ENCODE results near the gene IRF2BP2.
"Not testable (repeated sequence)": the region's sequence is repeated elsewhere in the genome, so short reads cannot be mapped to it uniquely, and the experiment has no call there.

The IRF2BP2 gene

GRCh38 chr1:234600418-234601281, 9.3 kb downstream of the IRF2BP2 start:
- DNase-seq (ENCODE audit: low read depth): no peak

- no peak for DNase-seq (ENCODE audit: low read depth)
Observed at GRCh38 chr1:234599617-234600417, 10.2 kb downstream of the IRF2BP2 start.

DNA sequence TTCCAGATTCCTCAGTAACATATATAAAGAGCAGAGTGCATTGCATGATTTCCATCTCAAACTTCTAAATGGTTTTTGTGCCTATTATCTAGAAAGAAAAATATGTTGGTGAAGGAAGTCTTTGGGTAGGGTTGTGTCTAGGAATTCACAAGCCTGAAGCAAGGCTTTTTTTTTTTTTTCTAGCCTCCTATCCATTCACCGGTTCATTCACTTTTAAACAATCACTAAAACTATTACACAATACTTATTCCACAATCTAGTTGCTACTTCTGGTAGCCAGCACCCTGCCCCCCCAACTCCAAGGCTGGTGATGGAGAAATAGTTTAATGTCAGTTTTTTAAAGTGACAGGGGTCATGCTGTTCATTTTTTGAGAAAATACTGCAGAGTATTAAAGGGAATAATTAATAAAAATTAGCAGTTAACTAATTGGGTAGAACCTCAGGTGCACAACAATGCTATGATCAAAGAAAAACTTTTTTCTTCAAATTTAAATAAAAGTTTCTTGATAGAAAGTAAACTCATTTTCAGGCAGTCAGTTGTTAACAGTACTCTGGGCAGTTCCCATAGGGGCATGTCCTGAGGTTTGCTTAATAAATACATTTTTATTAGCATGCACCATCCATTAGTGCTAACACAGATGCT, 10.9 kb downstream of the IRF2BP2 start:
- no peak for DNase-seq (ENCODE audit: low read depth)

DNA sequence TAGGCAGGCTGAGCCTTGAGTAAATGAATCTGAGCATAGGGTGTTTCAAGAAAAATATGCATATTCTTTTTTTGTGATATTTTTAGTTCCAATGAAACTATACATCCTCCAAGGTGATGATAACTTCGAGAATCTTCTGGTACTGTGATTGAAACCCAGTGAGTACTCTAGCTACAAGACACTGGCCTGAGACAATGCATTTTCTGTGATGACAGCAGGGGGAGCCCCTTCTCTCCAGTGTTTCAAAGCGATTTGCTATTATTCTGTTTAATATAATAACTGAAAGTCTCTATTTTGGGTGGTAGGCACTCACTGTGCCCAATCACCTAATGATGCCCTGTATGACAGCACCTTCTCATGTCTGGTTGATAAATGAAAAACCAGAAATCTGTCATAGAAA, 12.1 kb downstream of the IRF2BP2 start:
- no peak for DNase-seq (ENCODE audit: low read depth)

- DNase-seq (ENCODE audit: low read depth): no peak
Observed at GRCh38 chr1:234595899-234596298, 14.1 kb downstream of the IRF2BP2 start.

DNA sequence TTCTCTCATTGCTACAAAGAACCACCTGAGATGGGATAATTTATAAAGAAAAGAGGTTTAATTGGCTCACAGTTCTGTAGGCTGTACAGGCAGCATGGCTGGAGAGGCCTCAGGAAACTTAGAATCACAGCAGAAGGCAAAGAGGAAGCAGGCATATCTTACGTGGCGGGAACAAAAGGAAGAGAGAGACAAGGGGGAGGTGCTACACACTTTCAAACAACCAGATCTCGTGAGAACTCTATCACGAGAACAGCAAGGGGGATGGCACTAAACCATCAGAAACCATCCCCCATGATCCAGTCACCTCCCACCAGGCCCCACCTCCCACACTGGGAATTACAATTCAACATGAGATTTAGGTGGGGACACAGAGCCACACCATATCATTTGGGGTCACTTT, 15.4 kb downstream of the IRF2BP2 start:
- not testable (repeated sequence) for DNase-seq (ENCODE audit: low read depth)

- DNase-seq (ENCODE audit: low read depth): no peak
Observed at GRCh38 chr1:234593771-234594504, 16.0 kb downstream of the IRF2BP2 start.

DNA sequence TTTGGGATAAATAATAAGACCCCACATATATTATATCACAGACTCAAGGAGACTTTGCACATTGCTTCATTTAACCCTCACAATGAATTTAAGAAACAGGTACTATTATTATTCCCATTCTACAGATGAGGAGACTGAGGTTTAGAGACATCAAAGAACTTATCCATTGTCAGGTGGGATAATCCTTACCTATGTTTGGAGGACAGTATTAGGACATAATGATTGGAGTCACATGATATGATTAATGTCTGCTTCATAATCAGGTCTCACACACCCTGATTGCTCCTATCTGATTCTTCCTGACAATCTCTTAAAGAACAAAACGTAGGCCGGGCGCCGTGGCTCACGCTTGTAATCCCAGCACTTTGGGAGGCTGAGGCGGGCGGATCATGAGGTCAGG, 16.9 kb downstream of the IRF2BP2 start:
- no peak for DNase-seq (ENCODE audit: low read depth)

- no peak for DNase-seq (ENCODE audit: low read depth)
Observed at GRCh38 chr1:234592240-234592639, 17.7 kb downstream of the IRF2BP2 start.

GRCh38 chr1:234591131-234591530, 18.8 kb downstream of the IRF2BP2 start:
- DNase-seq (ENCODE audit: low read depth): no peak

- DNase-seq (ENCODE audit: low read depth): no peak
Observed at GRCh38 chr1:234589854-234590620, 19.9 kb downstream of the IRF2BP2 start.

DNA sequence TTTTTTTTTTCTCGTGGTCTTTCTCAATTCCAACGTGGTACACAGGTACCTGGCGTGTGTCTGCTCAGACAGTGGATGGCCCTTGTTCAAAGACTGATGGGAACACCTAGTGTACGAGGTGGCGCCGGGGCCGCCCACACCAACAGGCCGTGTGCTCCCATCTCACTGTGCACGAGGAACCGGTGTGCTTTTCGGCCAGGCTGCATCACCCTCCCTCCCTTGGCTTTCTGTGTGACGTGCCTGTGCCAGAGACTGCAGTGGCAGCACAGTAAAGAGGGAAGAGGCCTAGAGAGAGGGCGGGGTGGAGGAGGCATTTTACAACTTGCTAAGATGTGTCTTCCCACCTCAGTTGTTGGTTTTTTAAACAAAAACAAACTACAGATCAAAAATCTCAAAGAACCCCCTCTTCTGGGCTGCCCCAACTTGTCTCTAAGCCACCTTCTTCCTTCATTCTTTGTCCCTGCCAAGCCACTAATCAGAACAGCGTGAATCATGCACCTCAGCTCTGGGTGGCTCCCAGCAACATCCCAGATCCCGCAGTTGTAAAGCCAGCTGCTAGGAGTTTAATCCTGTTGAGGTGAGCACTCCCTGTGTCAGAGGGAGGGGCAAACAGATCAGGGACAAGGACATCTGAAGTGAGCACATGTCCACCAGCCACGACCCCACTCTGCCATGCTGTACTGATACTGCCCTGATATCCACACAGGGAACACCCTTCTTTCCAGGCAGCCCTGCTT, 20.7 kb downstream of the IRF2BP2 start:
- DNase-seq (ENCODE audit: low read depth): no peak

- no peak for DNase-seq (ENCODE audit: low read depth)
Observed at GRCh38 chr1:234588386-234588785, 21.6 kb downstream of the IRF2BP2 start.

DNA sequence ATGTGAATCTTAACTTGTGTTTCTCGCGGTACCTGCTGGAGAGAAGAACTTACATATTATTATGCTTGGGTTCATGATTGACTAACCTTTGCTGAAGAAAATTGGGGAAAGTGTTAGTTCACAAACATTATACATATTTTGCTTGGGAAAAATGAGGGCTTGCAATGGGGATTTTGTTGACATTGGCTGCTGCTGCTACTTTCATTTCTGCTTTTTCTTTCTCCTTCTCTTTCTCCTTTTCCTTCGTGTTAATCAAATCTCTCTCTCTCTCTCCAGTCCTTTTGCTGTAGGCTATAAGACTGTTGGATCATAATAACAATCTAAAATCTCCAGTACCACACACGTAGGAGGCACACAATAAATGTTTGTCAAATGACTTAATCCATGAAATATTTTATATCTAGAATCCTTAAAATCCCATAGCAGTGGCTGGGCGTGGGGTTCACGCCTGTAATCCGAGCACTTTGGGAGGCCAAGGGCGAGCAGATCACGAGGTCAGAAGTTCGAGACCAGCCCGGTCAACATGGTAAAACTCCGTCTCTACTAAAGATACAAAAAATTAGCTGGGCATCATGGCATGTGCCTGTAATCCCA, 23.0 kb downstream of the IRF2BP2 start:
- DNase-seq (ENCODE audit: low read depth): no peak

DNA sequence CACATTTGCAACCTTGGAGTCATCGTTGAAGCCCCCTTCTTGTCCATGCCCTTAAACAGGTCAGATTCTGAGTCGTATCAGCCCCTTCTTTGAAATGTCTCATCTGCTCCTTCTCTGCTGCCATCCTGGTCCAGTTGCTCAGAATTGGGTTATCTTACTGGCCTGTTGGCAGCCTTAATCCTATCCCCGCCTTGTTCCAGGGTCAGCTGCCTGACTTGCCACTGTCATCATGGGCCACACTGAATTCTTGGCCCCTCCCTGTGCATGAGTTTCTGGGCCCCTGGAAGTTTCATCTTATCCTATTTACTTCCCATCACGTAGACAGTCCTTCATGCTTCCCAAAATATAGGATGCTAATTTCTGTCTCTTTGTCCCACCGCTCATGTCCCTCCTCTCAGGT, 23.7 kb downstream of the IRF2BP2 start:
- no peak for DNase-seq (ENCODE audit: low read depth)

DNA sequence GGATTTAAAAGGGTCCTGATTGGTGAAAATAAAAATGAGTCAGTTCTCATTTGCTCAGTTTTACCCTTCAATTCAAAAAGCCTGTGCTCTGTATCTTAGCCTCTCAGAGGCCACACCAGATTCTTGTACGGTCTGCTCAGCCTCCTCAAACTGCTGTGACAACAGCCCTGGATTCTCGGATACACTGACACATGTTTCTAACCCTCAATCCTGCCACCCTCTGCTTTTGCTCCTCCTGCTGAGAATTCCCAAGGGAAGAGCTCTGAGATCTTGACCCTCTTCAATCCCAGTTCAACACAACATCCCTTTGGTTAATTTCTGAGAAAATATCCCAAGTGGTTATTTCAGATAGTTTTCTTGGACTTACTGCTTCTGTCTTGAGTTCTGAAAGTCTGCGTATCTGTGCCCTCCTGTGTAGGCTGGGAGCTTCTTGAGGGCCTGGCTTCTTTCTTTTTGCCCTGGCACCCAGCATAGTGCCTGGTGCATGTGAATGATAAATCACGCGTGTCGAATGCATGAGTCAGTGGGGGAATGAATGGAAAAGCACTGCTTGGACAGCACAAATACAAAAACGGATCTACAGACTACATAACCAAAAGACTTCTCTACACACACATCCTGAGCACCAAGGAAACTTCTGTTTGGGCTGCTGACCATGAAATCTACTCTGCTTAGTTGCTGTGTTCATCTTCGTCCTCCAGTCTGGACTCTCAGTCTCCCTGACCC, 24.5 kb downstream of the IRF2BP2 start:
- DNase-seq (ENCODE audit: low read depth): peak; percentile 65

DNA sequence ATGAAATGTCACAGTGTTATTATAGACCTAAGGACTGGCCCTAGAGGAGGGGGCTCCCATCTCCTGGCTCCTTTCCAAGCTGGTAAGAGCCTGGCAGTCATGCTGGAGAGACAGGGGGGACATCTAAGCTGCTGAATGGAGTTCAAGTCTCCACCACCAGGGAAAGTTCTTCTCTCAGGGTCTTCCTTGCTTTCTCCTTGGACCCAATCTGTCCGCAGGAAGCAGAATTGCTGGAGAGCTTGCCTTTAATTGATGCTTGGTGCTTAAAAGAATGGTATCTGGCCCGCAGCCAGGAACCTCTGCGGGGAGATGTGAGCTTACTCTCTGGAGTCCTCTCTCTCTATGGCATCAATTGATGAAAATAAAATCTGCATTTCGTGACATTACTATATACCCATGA, 25.1 kb downstream of the IRF2BP2 start:
- no peak for DNase-seq (ENCODE audit: low read depth)

GRCh38 chr1:234584420-234584805, 25.6 kb downstream of the IRF2BP2 start:
- no peak for DNase-seq (ENCODE audit: low read depth)

GRCh38 chr1:234583755-234584419, 26.1 kb downstream of the IRF2BP2 start:
- DNase-seq (ENCODE audit: low read depth): no peak
